GM23338 (cell line): ENCODE results near the gene PPIA. TPM values are rescaled to one million over a fixed set of nuclear protein-coding genes. Genes with fewer than 3 reads are reported as not detected.

Experiments
- ATAC-seq: fragments of 200-7000 bp; cut with Tn5 transposase; 3 replicates; pipeline ENCODE4 v1.9.1; 2020
- DNase-seq: peaks from one replicate; pipeline ENCODE4 v3.0.0-alpha.2; 2015; ENCODE audit warnings: low spot score
- H2AFZ ChIP-seq: fragments of 200-600 bp; sonication (generic); 2 replicates; pipeline ENCODE4 v1.8.0; 2016; ENCODE audit warnings: antibody characterized with exemption, mild to moderate bottlenecking, moderate library complexity
- H3F3A ChIP-seq: fragments of 200-600 bp; sonication (generic); replicated peaks from 2 replicates; pipeline ENCODE4 v1.8.0; 2017; ENCODE audit warnings: antibody characterized with exemption, mixed run types, low read depth
- H3K27ac ChIP-seq: fragments of 200-600 bp; sonication (generic); 2 replicates; pipeline ENCODE4 v1.6.1; 2016; ENCODE audit warnings: low read depth
- H3K27me3 ChIP-seq: fragments of 200-600 bp; sonication (generic); 2 replicates; pipeline ENCODE4 v1.8.0; 2016; ENCODE audit warnings: mild to moderate bottlenecking, mixed run types, moderate library complexity; ENCODE audit not compliant: insufficient read depth
- H3K36me3 ChIP-seq: fragments of 200-600 bp; sonication (generic); 2 replicates; pipeline ENCODE4 v1.8.0; 2016; ENCODE audit warnings: mild to moderate bottlenecking; ENCODE audit not compliant: insufficient read depth
- H3K4me1 ChIP-seq: fragments of 200-600 bp; sonication (generic); 2 replicates; pipeline ENCODE4 v1.8.0; 2016; ENCODE audit warnings: mild to moderate bottlenecking, moderate library complexity; ENCODE audit not compliant: insufficient read depth
- H3K4me2 ChIP-seq: fragments of 200-600 bp; sonication (generic); 2 replicates; pipeline ENCODE4 v1.7.1; 2017; ENCODE audit warnings: mixed run types
- H3K4me3 ChIP-seq: fragments of 200-600 bp; sonication (generic); 2 replicates; pipeline ENCODE4 v1.6.1; 2016; ENCODE audit warnings: mixed run types
- H3K79me2 ChIP-seq: fragments of 200-600 bp; sonication (generic); replicated peaks from 2 replicates; pipeline ENCODE4 v1.8.0; 2017; ENCODE audit warnings: mild to moderate bottlenecking; ENCODE audit not compliant: insufficient read depth
- H3K9me2 ChIP-seq: fragments of 200-600 bp; sonication (generic); 2 replicates; pipeline ENCODE4 v1.8.0; 2017; ENCODE audit not compliant: insufficient read depth
- H4K20me1 ChIP-seq: fragments of 200-600 bp; sonication (generic); replicated peaks from 2 replicates; pipeline ENCODE4 v1.8.0; 2017; ENCODE audit warnings: mild to moderate bottlenecking; ENCODE audit not compliant: insufficient read depth
- H3K27ac Mint-ChIP-seq: 2 replicates; pipeline ENCODE4 v1.8.0; 2020; ENCODE audit warnings: inconsistent platforms, mild to moderate bottlenecking, moderate library complexity, mixed read lengths
- H3K27me3 Mint-ChIP-seq: 3 replicates; pipeline ENCODE4 v1.8.0; 2022; ENCODE audit warnings: low read depth, mild to moderate bottlenecking, moderate library complexity, mixed read lengths, inconsistent platforms; ENCODE audit not compliant: insufficient read depth, poor library complexity
- H3K36me3 Mint-ChIP-seq: 3 replicates; pipeline ENCODE4 v1.8.0; 2021; ENCODE audit warnings: low read depth, mild to moderate bottlenecking, inconsistent platforms, moderate library complexity, mixed read lengths
- H3K4me1 Mint-ChIP-seq: 3 replicates; pipeline ENCODE4 v1.8.0; 2020; ENCODE audit warnings: mild to moderate bottlenecking, inconsistent platforms, mixed read lengths
- H3K4me3 Mint-ChIP-seq: 3 replicates; pipeline ENCODE4 v1.8.0; 2021; ENCODE audit warnings: moderate library complexity, mild to moderate bottlenecking, inconsistent platforms, mixed read lengths
- H3K9me3 Mint-ChIP-seq: 3 replicates; pipeline ENCODE4 v1.8.0; 2020; ENCODE audit warnings: moderate library complexity, mild to moderate bottlenecking, inconsistent platforms, mixed read lengths
- CREB1 ChIP-seq: fragments of 250-450 bp; sonication (Bioruptor Pico); IDR thresholded peaks from 2 replicates; pipeline ENCODE4 v1.5.0; 2020; ENCODE audit warnings: low read depth, mild to moderate bottlenecking, moderate library complexity
- EZH2phosphoT487 ChIP-seq: fragments of 200-600 bp; sonication (generic); IDR thresholded peaks from one replicate; pipeline ENCODE4 v1.8.1; 2018; ENCODE audit warnings: antibody characterized with exemption; ENCODE audit not compliant: unreplicated experiment
- JUNB ChIP-seq: IDR thresholded peaks from one replicate; pipeline ENCODE4 v1.6.1; 2016; ENCODE audit warnings: antibody characterized with exemption; ENCODE audit not compliant: unreplicated experiment
- NANOG ChIP-seq: IDR thresholded peaks from 2 replicates; pipeline ENCODE4 v1.6.1; 2016; ENCODE audit warnings: antibody characterized with exemption, borderline replicate concordance
- REST ChIP-seq: IDR thresholded peaks from one replicate; pipeline ENCODE4 v1.6.1; 2018; ENCODE audit warnings: antibody characterized with exemption; ENCODE audit not compliant: unreplicated experiment
- STAT1 ChIP-seq: IDR thresholded peaks from one replicate; pipeline ENCODE4 v1.6.1; 2016; ENCODE audit warnings: antibody characterized with exemption; ENCODE audit not compliant: unreplicated experiment
- ZNF114 ChIP-seq: fragments of 250-450 bp; sonication (Bioruptor Pico); IDR thresholded peaks from 2 replicates; pipeline ENCODE4 v1.5.0; 2020; ENCODE audit warnings: mild to moderate bottlenecking, moderate library complexity
- ZNF331 ChIP-seq: fragments of 250-450 bp; sonication (Bioruptor Pico); IDR thresholded peaks from 2 replicates; pipeline ENCODE4 v1.5.0; 2020; ENCODE audit warnings: low read depth, mild to moderate bottlenecking, moderate library complexity
- polyA plus RNA-seq: library from polyadenylated mRNA; unstranded; fragments of >200 nt; fragmentation: Nextera tagmentation; extraction: Ambion mirVana; gene quantifications from 2 replicates; pipeline ENCODE4 v1.2.1, GENCODE V29; 2016
- total RNA-seq: library from RNA; depleted of rRNA; stranded (reverse); fragments of >200 nt; shearing (Covaris generic); gene quantifications from 2 replicates; pipeline ENCODE4 v1.2.3, GENCODE V29; 2014
- TF ChIP-seq, protein P1 (sequence below), 2 experiments: fragments of 200-600 bp in 1 of 2; sonication (generic) in 1 of 2; conservative IDR thresholded peaks; 2 replicates each; pipeline versions ENCODE4 v1.5.1 to v1.6.1; 2016 to 2017; ENCODE audit warnings: antibody characterized with exemption in 2 of 2, low read depth in 2 of 2, mild to moderate bottlenecking in 2 of 2, moderate library complexity in 1 of 2
- TF ChIP-seq, protein P2 (sequence below): fragments of 250-450 bp; sonication (Bioruptor Pico); IDR thresholded peaks from 2 replicates; pipeline ENCODE4 v1.5.0; 2020; ENCODE audit warnings: mild to moderate bottlenecking, moderate library complexity

The PPIA gene
- total and polyA plus RNA-seq, 2 experiments from 2014 or later, result 4,367 to 6,524 TPM

DNA sequence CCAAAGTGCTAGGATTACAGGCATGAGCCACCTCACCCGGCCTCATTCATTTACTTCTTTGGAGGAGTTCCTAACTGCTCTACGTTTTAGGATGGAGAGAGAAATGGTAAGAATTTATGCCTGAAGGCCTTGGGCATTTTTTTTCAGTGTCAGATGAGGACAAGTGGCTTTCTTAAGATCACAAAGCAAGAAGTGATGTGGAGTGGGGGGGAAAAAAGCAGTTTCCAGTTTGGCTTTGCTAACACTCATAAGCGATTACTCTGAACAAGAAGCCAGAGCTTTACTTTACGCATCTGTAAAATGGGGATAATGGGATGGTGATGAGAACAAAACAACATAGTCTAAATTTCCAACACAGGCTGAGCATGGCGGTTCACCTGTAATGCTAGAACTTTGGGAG, 2.6 kb upstream of the PPIA start (continued):
- TF ChIP-seq REST (no peak), ZNF114 (CRISPR knock-in tag) (no peak), NANOG (no peak), STAT1 (no peak), CREB1 (no peak)
- TF ChIP-seq, protein P1, sequence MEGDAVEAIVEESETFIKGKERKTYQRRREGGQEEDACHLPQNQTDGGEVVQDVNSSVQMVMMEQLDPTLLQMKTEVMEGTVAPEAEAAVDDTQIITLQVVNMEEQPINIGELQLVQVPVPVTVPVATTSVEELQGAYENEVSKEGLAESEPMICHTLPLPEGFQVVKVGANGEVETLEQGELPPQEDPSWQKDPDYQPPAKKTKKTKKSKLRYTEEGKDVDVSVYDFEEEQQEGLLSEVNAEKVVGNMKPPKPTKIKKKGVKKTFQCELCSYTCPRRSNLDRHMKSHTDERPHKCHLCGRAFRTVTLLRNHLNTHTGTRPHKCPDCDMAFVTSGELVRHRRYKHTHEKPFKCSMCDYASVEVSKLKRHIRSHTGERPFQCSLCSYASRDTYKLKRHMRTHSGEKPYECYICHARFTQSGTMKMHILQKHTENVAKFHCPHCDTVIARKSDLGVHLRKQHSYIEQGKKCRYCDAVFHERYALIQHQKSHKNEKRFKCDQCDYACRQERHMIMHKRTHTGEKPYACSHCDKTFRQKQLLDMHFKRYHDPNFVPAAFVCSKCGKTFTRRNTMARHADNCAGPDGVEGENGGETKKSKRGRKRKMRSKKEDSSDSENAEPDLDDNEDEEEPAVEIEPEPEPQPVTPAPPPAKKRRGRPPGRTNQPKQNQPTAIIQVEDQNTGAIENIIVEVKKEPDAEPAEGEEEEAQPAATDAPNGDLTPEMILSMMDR (conservative IDR thresholded peaks at IDR 0.05; ENCODE audit: low read depth in 2 of 2), result no peak

DNA sequence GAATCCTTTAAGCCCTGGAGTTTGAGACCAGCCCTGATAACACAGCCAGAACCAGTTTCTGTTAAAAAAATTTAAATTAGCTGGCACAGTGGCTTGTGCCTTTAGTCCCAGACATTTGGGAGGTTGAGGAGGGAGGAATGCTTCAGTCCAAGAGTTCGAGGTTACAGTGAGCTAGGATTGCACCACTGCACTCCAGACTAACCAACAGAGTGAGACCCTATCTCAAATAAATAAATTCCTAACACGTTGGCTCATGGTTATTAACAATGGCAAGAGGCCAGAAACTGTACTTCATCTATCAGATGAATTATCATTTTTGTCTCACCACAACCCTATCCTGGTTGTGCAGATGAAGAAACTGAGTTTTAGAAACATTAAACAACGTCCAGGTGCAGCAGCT, 2.1 kb upstream of the PPIA start:
- H3F3A ChIP-seq, result peaks cover 21% of the 10 kb centered on the region
- Mint-ChIP-seq H3K4me3 (no peak overlapping the region), H3K27me3 (peaks cover 20% of the 10 kb centered on the region), H3K27ac (no peak overlapping the region), H3K9me3 (peaks cover 3% of the 10 kb centered on the region; the same call in 1 of the 3 replicates), H3K4me1 (peaks cover 5% of the 10 kb centered on the region; the same call in 1 of the 3 replicates), H3K36me3 (peaks cover 25% of the 10 kb centered on the region)
- no peak overlapping the region for H3K27ac ChIP-seq
- peaks cover 18% of the 10 kb centered on the region for H4K20me1 ChIP-seq
- H3K79me2 ChIP-seq, result peaks cover 43% of the 10 kb centered on the region
- DNase-seq, result no peak
- H3K4me1 ChIP-seq, result peaks cover 14% of the 10 kb centered on the region
- H3K4me3 ChIP-seq, result no peak overlapping the region
- no peak overlapping the region for H3K4me2 ChIP-seq
- peaks cover 16% of the 10 kb centered on the region; the same call in 1 of the 2 replicates for H3K36me3 ChIP-seq
- H3K9me2 ChIP-seq, result no peaks in the 10 kb centered on the region
- no peak overlapping the region for H2AFZ ChIP-seq
- no peak for ATAC-seq
- no peaks in the 10 kb centered on the region for H3K27me3 ChIP-seq
- TF ChIP-seq ZNF331 (CRISPR knock-in tag) (no peak), JUNB (no peak), NANOG (no peak), REST (no peak), EZH2phosphoT487 (no peak), STAT1 (no peak)
- TF ChIP-seq, protein P2, sequence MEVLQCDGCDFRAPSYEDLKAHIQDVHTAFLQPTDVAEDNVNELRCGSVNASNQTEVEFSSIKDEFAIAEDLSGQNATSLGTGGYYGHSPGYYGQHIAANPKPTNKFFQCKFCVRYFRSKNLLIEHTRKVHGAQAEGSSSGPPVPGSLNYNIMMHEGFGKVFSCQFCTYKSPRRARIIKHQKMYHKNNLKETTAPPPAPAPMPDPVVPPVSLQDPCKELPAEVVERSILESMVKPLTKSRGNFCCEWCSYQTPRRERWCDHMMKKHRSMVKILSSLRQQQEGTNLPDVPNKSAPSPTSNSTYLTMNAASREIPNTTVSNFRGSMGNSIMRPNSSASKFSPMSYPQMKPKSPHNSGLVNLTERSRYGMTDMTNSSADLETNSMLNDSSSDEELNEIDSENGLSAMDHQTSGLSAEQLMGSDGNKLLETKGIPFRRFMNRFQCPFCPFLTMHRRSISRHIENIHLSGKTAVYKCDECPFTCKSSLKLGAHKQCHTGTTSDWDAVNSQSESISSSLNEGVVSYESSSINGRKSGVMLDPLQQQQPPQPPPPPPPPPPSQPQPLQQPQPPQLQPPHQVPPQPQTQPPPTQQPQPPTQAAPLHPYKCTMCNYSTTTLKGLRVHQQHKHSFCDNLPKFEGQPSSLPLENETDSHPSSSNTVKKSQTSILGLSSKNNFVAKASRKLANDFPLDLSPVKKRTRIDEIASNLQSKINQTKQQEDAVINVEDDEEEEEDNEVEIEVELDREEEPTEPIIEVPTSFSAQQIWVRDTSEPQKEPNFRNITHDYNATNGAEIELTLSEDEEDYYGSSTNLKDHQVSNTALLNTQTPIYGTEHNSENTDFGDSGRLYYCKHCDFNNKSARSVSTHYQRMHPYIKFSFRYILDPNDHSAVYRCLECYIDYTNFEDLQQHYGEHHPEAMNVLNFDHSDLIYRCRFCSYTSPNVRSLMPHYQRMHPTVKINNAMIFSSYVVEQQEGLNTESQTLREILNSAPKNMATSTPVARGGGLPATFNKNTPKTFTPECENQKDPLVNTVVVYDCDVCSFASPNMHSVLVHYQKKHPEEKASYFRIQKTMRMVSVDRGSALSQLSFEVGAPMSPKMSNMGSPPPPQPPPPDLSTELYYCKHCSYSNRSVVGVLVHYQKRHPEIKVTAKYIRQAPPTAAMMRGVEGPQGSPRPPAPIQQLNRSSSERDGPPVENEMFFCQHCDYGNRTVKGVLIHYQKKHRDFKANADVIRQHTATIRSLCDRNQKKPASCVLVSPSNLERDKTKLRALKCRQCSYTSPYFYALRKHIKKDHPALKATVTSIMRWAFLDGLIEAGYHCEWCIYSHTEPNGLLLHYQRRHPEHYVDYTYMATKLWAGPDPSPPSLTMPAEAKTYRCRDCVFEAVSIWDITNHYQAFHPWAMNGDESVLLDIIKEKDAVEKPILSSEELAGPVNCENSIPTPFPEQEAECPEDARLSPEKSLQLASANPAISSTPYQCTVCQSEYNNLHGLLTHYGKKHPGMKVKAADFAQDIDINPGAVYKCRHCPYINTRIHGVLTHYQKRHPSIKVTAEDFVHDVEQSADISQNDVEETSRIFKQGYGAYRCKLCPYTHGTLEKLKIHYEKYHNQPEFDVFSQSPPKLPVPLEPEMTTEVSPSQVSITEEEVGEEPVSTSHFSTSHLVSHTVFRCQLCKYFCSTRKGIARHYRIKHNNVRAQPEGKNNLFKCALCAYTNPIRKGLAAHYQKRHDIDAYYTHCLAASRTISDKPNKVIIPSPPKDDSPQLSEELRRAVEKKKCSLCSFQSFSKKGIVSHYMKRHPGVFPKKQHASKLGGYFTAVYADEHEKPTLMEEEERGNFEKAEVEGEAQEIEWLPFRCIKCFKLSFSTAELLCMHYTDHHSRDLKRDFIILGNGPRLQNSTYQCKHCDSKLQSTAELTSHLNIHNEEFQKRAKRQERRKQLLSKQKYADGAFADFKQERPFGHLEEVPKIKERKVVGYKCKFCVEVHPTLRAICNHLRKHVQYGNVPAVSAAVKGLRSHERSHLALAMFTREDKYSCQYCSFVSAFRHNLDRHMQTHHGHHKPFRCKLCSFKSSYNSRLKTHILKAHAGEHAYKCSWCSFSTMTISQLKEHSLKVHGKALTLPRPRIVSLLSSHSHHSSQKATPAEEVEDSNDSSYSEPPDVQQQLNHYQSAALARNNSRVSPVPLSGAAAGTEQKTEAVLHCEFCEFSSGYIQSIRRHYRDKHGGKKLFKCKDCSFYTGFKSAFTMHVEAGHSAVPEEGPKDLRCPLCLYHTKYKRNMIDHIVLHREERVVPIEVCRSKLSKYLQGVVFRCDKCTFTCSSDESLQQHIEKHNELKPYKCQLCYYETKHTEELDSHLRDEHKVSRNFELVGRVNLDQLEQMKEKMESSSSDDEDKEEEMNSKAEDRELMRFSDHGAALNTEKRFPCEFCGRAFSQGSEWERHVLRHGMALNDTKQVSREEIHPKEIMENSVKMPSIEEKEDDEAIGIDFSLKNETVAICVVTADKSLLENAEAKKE (CRISPR knock-in tag), result no peak
